NCI-H510A (cell line): ENCODE results near the gene STX1A.
"Not testable (repeated sequence)": the region's sequence is repeated elsewhere in the genome, so short reads cannot be mapped to it uniquely, and the experiment has no call there.

Source experiments
- DNase-seq: peaks from one replicate; lab custom pipeline; 2025; lab: John Stamatoyannopoulos, UW

The STX1A gene

GRCh38 chr7:73683056-73683787 is 36.2 kb downstream of the STX1A start, which contains the start of the genes BUD23 and DNAJC30:
Gene BUD23, plus strand, starts transcription at chr7:73683597. Its CDS starts 29 bp downstream, at chr7:73683626.
Gene DNAJC30, minus strand, starts transcription at chr7:73683453. Its CDS starts 30 bp downstream, at chr7:73683423.
- DNase-seq = peak; percentile 94

- DNase-seq = no peak
Measured at GRCh38 chr7:73682745-73683055, 36.8 kb downstream of the STX1A start.

GRCh38 chr7:73681031-73681430 is 38.4 kb downstream of the STX1A start:
- no peak for DNase-seq

- DNase-seq = no peak
Measured at GRCh38 chr7:73680501-73680900, 39.0 kb downstream of the STX1A start.

GRCh38 chr7:73679709-73680108 is 39.8 kb downstream of the STX1A start:
- DNase-seq = no peak

- no peak for DNase-seq
Measured at GRCh38 chr7:73678862-73679261, 40.6 kb downstream of the STX1A start.

GRCh38 chr7:73676062-73676461 is 43.4 kb downstream of the STX1A start:
- not testable (repeated sequence) for DNase-seq

- DNase-seq = no peak
Measured at GRCh38 chr7:73674468-73675124, 44.9 kb downstream of the STX1A start.

GRCh38 chr7:73671857-73672445 is 47.5 kb downstream of the STX1A start:
- no peak for DNase-seq

- no peak for DNase-seq
Measured at GRCh38 chr7:73671322-73671661, 48.2 kb downstream of the STX1A start.

- DNase-seq = no peak
Measured at GRCh38 chr7:73669858-73670385, 49.5 kb downstream of the STX1A start.

- no peak for DNase-seq
Measured at GRCh38 chr7:73669288-73669701, 50.2 kb downstream of the STX1A start.

- DNase-seq = no peak
Measured at GRCh38 chr7:73668886-73669230, 50.6 kb downstream of the STX1A start.

- no peak for DNase-seq
Measured at GRCh38 chr7:73668103-73668885, 51.2 kb downstream of the STX1A start.

GRCh38 chr7:73667344-73668102 is 51.9 kb downstream of the STX1A start, which contains the start of gene VPS37D:
Gene VPS37D, plus strand, starts transcription at chr7:73667831. Its CDS starts 128 bp downstream, at chr7:73667959.
- DNase-seq = peak; percentile 72

GRCh38 chr7:73663033-73663432 is 56.4 kb downstream of the STX1A start:
- DNase-seq = no peak

- DNase-seq = not testable (repeated sequence)
Measured at GRCh38 chr7:73660594-73660993, 58.9 kb downstream of the STX1A start.

GRCh38 chr7:73659983-73660382 is 59.5 kb downstream of the STX1A start:
- no peak for DNase-seq

GRCh38 chr7:73655309-73655708 is 64.2 kb downstream of the STX1A start:
- not testable (repeated sequence) for DNase-seq

GRCh38 chr7:73652541-73652949 is 66.9 kb downstream of the STX1A start:
- no peak for DNase-seq

- DNase-seq = no peak
Measured at GRCh38 chr7:73650524-73650923, 68.9 kb downstream of the STX1A start.
